Mesendoderm (in vitro differentiated cells): Measurements from ENCODE around the gene LCA5.

Source experiments
- DNase-seq: peaks from one replicate; pipeline ENCODE4 v3.0.0; 2013
- H2AK5ac ChIP-seq: 2 replicates; pipeline ENCODE4 v1.6.1; 2013; ENCODE audit warnings: low read length, inconsistent platforms
- H2BK120ac ChIP-seq: 2 replicates; pipeline ENCODE4 v1.6.1; 2013; ENCODE audit warnings: low read depth, mild to moderate bottlenecking, low read length, moderate library complexity, mixed read lengths
- H2BK15ac ChIP-seq: replicated peaks from 2 replicates; pipeline ENCODE4 v1.6.1; 2013; ENCODE audit warnings: low read depth, mild to moderate bottlenecking, moderate library complexity
- H2BK5ac ChIP-seq: 2 replicates; pipeline ENCODE4 v1.6.1; 2013; ENCODE audit warnings: low read length, inconsistent platforms
- H3K18ac ChIP-seq: 2 replicates; pipeline ENCODE4 v1.6.1; 2013; ENCODE audit warnings: mild to moderate bottlenecking, low read length, mixed read lengths
- H3K23ac ChIP-seq: one replicate; pipeline ENCODE4 v1.6.1; 2013; ENCODE audit warnings: low read length
- H3K27ac ChIP-seq: 2 replicates; pipeline ENCODE4 v1.5.1; 2013; ENCODE audit warnings: low read depth, mild to moderate bottlenecking, inconsistent platforms, low read length, moderate library complexity
- H3K27me3 ChIP-seq: 2 replicates; pipeline ENCODE4 v1.6.1; 2013; ENCODE audit warnings: low read length, control low read depth, mild to moderate bottlenecking, inconsistent platforms; ENCODE audit not compliant: insufficient read depth, poor library complexity
- H3K36me3 ChIP-seq: 2 replicates; pipeline ENCODE4 v1.6.1; 2013; ENCODE audit warnings: low read length, inconsistent platforms; ENCODE audit not compliant: control insufficient read depth, insufficient read depth
- H3K4ac ChIP-seq: one replicate; pipeline ENCODE4 v1.6.1; 2013; ENCODE audit warnings: low read depth, mild to moderate bottlenecking, low read length, moderate library complexity
- H3K4me1 ChIP-seq: 2 replicates; pipeline ENCODE4 v1.6.1; 2013; ENCODE audit warnings: low read depth, low read length, inconsistent platforms; ENCODE audit not compliant: control insufficient read depth
- H3K4me2 ChIP-seq: 2 replicates; pipeline ENCODE4 v1.6.1; 2013; ENCODE audit warnings: low read length
- H3K4me3 ChIP-seq: 2 replicates; pipeline ENCODE4 v1.5.1; 2013; ENCODE audit warnings: mild to moderate bottlenecking, low read length
- H3K56ac ChIP-seq: one replicate; pipeline ENCODE4 v1.6.1; 2013; ENCODE audit warnings: low read length
- H3K79me1 ChIP-seq: 2 replicates; pipeline ENCODE4 v1.6.1; 2013; ENCODE audit warnings: low read length, inconsistent platforms
- H3K79me2 ChIP-seq: 2 replicates; pipeline ENCODE4 v1.6.1; 2013; ENCODE audit warnings: mild to moderate bottlenecking, low read length; ENCODE audit not compliant: control insufficient read depth, insufficient read depth
- H3K9ac ChIP-seq: 2 replicates; pipeline ENCODE4 v1.6.1; 2013; ENCODE audit warnings: low read length, inconsistent platforms
- H4K5ac ChIP-seq: one replicate; pipeline ENCODE4 v1.6.1; 2013; ENCODE audit warnings: low read length
- H4K8ac ChIP-seq: one replicate; pipeline ENCODE4 v1.6.1; 2013; ENCODE audit warnings: low read depth, mild to moderate bottlenecking, control low read depth, low read length, moderate library complexity
- WGBS: extraction: QIAGEN DNeasy Blood & Tissue Kit; methylation state at CpG from one replicate; pipeline ENCODE4 v1.1.7; 2013; ENCODE audit warnings: low lambda C conversion rate, missing lambda C conversion rate; ENCODE audit not compliant: insufficient coverage; ENCODE audit errors: extremely low coverage; 5-methylcytosine and 5-hydroxymethylcytosine counted together

Gene LCA5

GRCh38 chr6:79557673-79558467 is 20.6 kb upstream of the LCA5 start:
- no CpG with 5 or more reads among the region's 2 CpGs for WGBS
- Histone ChIP-seq H3K4me2 (no peak overlapping the region), H3K36me3 (no peaks in the 10 kb centered on the region), H3K23ac (no peak overlapping the region), H3K27me3 (no peaks in the 10 kb centered on the region), H3K27ac (no peak overlapping the region), H2BK15ac (no peak overlapping the region), H3K18ac (no peak overlapping the region), H3K79me2 (no peaks in the 10 kb centered on the region), H3K79me1 (no peaks in the 10 kb centered on the region), H3K9ac (no peak overlapping the region), H4K5ac (no peak overlapping the region), H4K8ac (no peak overlapping the region), H3K56ac (no peak overlapping the region), H2BK120ac (no peak overlapping the region), H3K4ac (no peak overlapping the region), H2AK5ac (no peak overlapping the region), H2BK5ac (no peak overlapping the region), H3K4me3 (no peak overlapping the region), H3K4me1 (no peaks in the 10 kb centered on the region)
- no peak for DNase-seq

- no peak overlapping the region for H3K27ac ChIP-seq
- H2BK5ac ChIP-seq, result no peak overlapping the region
- no peak overlapping the region for H4K5ac ChIP-seq
- H3K18ac ChIP-seq, result no peak overlapping the region
- H3K27me3 ChIP-seq, result no peaks in the 10 kb centered on the region
- no peaks in the 10 kb centered on the region for H3K4me1 ChIP-seq
- no peak overlapping the region for H2AK5ac ChIP-seq
- H2BK15ac ChIP-seq, result no peak overlapping the region
- H3K4me2 ChIP-seq, result no peak overlapping the region
- H3K9ac ChIP-seq, result no peak overlapping the region
- no peak for DNase-seq
- H3K36me3 ChIP-seq, result no peaks in the 10 kb centered on the region
- H3K23ac ChIP-seq, result no peak overlapping the region
- no peaks in the 10 kb centered on the region for H3K79me1 ChIP-seq
- no peaks in the 10 kb centered on the region for H3K79me2 ChIP-seq
- no peak overlapping the region for H2BK120ac ChIP-seq
- H3K4ac ChIP-seq, result no peak overlapping the region
- no peak overlapping the region for H4K8ac ChIP-seq
- no peak overlapping the region for H3K4me3 ChIP-seq
- no peak overlapping the region for H3K56ac ChIP-seq
Measured at GRCh38 chr6:79554305-79554704, 17.1 kb upstream of the LCA5 start.

- H2BK120ac ChIP-seq, result no peak overlapping the region
- H3K36me3 ChIP-seq, result no peaks in the 10 kb centered on the region
- no peaks in the 10 kb centered on the region for H3K4me1 ChIP-seq
- no peak overlapping the region for H3K27ac ChIP-seq
- WGBS, result no CpG with 5 or more reads among the region's 2 CpGs
- no peak overlapping the region for H3K4me3 ChIP-seq
- H2BK15ac ChIP-seq, result no peak overlapping the region
- H3K9ac ChIP-seq, result no peak overlapping the region
- no peak overlapping the region for H3K4me2 ChIP-seq
- no peak for DNase-seq
- no peaks in the 10 kb centered on the region for H3K79me2 ChIP-seq
- H2AK5ac ChIP-seq, result no peak overlapping the region
- no peak overlapping the region for H4K5ac ChIP-seq
- H3K79me1 ChIP-seq, result no peaks in the 10 kb centered on the region
- H2BK5ac ChIP-seq, result no peak overlapping the region
- H3K23ac ChIP-seq, result no peak overlapping the region
- H3K4ac ChIP-seq, result no peak overlapping the region
- H3K56ac ChIP-seq, result no peak overlapping the region
- H3K18ac ChIP-seq, result no peak overlapping the region
- H4K8ac ChIP-seq, result no peak overlapping the region
- no peaks in the 10 kb centered on the region for H3K27me3 ChIP-seq
Measured at GRCh38 chr6:79551401-79551800, 14.2 kb upstream of the LCA5 start.

GRCh38 chr6:79548304-79548703 is 11.1 kb upstream of the LCA5 start:
- WGBS, result no CpG with 5 or more reads among the region's 5 CpGs
- H3K4ac ChIP-seq, result no peak overlapping the region
- H2BK5ac ChIP-seq, result no peak overlapping the region
- no peak overlapping the region for H2BK15ac ChIP-seq
- H4K8ac ChIP-seq, result no peak overlapping the region
- H3K79me2 ChIP-seq, result no peaks in the 10 kb centered on the region
- no peak overlapping the region for H4K5ac ChIP-seq
- no peak overlapping the region for H3K9ac ChIP-seq
- no peaks in the 10 kb centered on the region for H3K36me3 ChIP-seq
- H3K23ac ChIP-seq, result no peak overlapping the region
- no peak overlapping the region for H2AK5ac ChIP-seq
- H3K56ac ChIP-seq, result no peak overlapping the region
- no peak overlapping the region for H3K4me3 ChIP-seq
- no peak overlapping the region for H3K18ac ChIP-seq
- H3K4me2 ChIP-seq, result no peak overlapping the region
- DNase-seq, result no peak
- no peak overlapping the region for H3K27ac ChIP-seq
- H3K79me1 ChIP-seq, result no peaks in the 10 kb centered on the region
- H2BK120ac ChIP-seq, result no peak overlapping the region
- peaks cover 5% of the 10 kb centered on the region for H3K4me1 ChIP-seq
- H3K27me3 ChIP-seq, result no peaks in the 10 kb centered on the region

GRCh38 chr6:79546186-79546585 is 9.0 kb upstream of the LCA5 start:
- Histone ChIP-seq H3K4me3 (no peak overlapping the region), H3K36me3 (no peaks in the 10 kb centered on the region), H3K79me1 (no peaks in the 10 kb centered on the region), H4K5ac (no peak overlapping the region), H4K8ac (no peak overlapping the region), H2BK5ac (no peak overlapping the region), H3K18ac (no peak overlapping the region), H3K9ac (no peak overlapping the region), H3K27me3 (no peaks in the 10 kb centered on the region), H2BK120ac (no peak overlapping the region), H3K79me2 (no peaks in the 10 kb centered on the region), H2AK5ac (no peak overlapping the region), H3K56ac (no peak overlapping the region), H3K4me2 (no peak overlapping the region), H3K4me1 (peaks cover 5% of the 10 kb centered on the region), H2BK15ac (no peak overlapping the region), H3K27ac (no peak overlapping the region), H3K4ac (no peak overlapping the region), H3K23ac (no peak overlapping the region)
- no CpG with 5 or more reads among the region's 3 CpGs for WGBS
- DNase-seq, result no peak

- no peak overlapping the region for H2BK5ac ChIP-seq
- H4K5ac ChIP-seq, result no peak overlapping the region
- H3K4ac ChIP-seq, result no peak overlapping the region
- H3K9ac ChIP-seq, result no peak overlapping the region
- no peak overlapping the region for H3K18ac ChIP-seq
- H3K79me2 ChIP-seq, result no peaks in the 10 kb centered on the region
- no peak overlapping the region for H3K4me3 ChIP-seq
- no peak overlapping the region for H3K56ac ChIP-seq
- H3K4me1 ChIP-seq, result peaks cover 5% of the 10 kb centered on the region
- no peak overlapping the region for H4K8ac ChIP-seq
- H3K4me2 ChIP-seq, result no peak overlapping the region
- H3K27me3 ChIP-seq, result no peaks in the 10 kb centered on the region
- no peak overlapping the region for H3K23ac ChIP-seq
- H3K27ac ChIP-seq, result no peak overlapping the region
- DNase-seq, result peak; percentile 100
- H3K79me1 ChIP-seq, result no peaks in the 10 kb centered on the region
- no peak overlapping the region for H2BK15ac ChIP-seq
- H2BK120ac ChIP-seq, result no peak overlapping the region
- no CpG with 5 or more reads among the region's 7 CpGs for WGBS
- no peaks in the 10 kb centered on the region for H3K36me3 ChIP-seq
- H2AK5ac ChIP-seq, result no peak overlapping the region
Measured at GRCh38 chr6:79544939-79545450, 7.8 kb upstream of the LCA5 start.
